ENCODE measurements around the gene CPNE1.
"Not testable (repeated sequence)": the region's sequence is repeated elsewhere in the genome, so short reads cannot be mapped to it uniquely, and the experiment has no call there.

Gene CPNE1

DNA sequence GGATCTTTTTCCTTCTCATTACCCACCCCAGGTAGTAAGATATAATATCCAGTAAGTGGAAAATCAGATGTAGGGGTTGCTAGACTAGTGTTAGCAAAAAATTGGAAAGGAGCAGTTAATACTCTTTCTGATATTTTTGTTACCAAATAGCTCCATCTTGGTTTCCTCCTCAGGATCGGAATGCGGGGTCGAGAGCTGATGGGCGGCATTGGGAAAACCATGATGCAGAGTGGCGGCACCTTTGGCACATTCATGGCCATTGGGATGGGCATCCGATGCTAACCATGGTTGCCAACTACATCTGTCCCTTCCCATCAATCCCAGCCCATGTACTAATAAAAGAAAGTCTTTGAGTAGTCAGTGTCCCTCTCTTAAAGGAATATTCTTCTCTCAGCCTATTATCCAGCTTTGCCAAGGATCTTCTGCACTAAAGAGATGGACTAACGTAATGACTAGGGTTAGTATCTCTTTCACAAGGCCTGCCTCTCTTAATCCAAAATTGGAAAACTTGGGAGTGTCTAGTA is 36.0 kb upstream of the CPNE1 start:
- H3K4me3 Mint-ChIP-seq, result peak overlapping the region; percentile 93
- no peaks in the 10 kb centered on the region for H3K9me3 Mint-ChIP-seq
- H3K27ac Mint-ChIP-seq, result peak overlapping the region; percentile 92
- H3K36me3 Mint-ChIP-seq, result peaks cover 25% of the 10 kb centered on the region
- H3K4me1 Mint-ChIP-seq, result peaks cover 32% of the 10 kb centered on the region
- H3K27me3 Mint-ChIP-seq, result no peaks in the 10 kb centered on the region
- ATAC-seq, result no peak

DNA sequence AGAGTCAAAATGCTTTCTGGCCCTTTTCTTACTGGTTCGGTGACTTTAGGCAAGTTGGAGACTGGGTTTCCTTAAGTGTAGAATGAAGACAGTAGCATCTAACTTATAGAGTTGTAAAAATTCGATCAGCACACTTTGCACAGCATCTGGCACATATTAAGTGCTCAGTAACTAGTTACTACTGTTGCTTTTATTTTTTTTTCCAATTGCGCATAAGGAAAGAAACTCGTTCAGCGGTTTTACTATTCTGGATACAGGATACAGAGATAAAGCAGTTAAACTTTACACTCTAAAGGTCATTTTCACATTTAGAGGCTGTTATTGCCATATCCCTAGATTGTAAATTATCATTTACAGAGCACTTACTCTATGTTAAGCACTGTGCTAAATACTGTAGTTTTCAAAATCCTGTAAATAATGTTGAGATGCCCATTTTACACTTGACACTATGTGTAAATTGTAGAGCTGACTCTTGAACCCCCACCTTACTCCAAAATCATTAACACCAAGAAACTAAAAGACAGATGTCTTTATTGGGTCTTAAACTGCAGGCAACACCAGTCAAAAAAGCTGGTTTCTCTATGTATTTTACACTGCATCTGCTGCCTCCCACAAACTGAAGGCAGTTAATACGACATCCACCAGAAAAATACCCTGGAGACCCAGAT is 35.4 kb upstream of the CPNE1 start:
- Mint-ChIP-seq H3K27me3 (no peaks in the 10 kb centered on the region), H3K4me3 (peak overlapping the region; percentile 93), H3K4me1 (peaks cover 32% of the 10 kb centered on the region), H3K9me3 (no peaks in the 10 kb centered on the region), H3K36me3 (peaks cover 29% of the 10 kb centered on the region), H3K27ac (peak overlapping the region; percentile 92)
- ATAC-seq, result no peak

DNA sequence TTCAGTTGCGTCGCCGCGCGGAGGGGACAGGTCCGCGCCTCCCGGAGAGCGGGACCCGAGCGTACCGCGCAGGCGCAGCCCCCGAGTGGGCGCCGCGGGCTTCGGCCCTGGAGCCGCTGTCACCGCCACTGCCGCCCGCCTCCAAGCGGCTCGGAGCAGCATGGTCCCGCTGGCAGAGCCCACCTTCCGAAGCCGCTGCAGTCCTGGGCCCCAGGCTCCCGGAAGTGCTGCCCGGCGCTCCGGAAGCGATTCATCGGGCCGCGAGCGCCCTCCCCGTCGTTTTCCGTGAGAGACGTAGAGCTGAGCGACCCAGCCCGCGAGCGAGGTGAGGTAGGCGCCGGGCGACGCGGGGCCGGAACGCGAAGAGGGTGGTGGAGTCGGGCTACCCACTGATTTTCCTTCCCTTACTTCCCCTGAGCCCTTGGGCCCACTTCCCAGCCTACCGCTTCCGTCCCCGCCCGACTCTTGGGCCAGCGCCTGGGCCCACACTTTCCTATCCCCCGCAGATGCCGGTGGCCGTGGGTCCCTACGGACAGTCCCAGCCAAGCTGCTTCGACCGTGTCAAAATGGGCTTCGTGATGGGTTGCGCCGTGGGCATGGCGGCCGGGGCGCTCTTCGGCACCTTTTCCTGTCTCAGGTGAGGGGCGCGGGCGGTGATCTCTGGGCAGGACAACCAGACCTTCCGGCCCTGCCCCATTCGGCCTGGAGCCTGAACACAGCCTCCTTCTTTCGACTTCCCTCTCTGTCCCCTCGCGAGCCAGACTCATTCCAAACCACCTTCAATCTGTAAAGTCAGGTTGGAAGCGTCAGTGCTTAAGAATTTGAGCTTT is 34.6 kb upstream of the CPNE1 start, which contains the start of the genes NFS1 and ROMO1:
Gene NFS1, minus strand, starts transcription at position 226 of the 830 bp plus-strand sequence. Its CDS starts 64 bp downstream, at position 162.
Gene ROMO1, plus strand, starts transcription at position 279 of the 830 bp plus-strand sequence. Its CDS starts 228 bp downstream, at position 507.
- Mint-ChIP-seq H3K27me3 (no peaks in the 10 kb centered on the region), H3K36me3 (peaks cover 26% of the 10 kb centered on the region), H3K27ac (peak within 1 kb of the TSS; percentile 92), H3K4me3 (peak within 1 kb of the TSS; percentile 93), H3K4me1 (peaks cover 32% of the 10 kb centered on the region), H3K9me3 (no peaks in the 10 kb centered on the region)
- ATAC-seq, result peak; percentile 97

DNA sequence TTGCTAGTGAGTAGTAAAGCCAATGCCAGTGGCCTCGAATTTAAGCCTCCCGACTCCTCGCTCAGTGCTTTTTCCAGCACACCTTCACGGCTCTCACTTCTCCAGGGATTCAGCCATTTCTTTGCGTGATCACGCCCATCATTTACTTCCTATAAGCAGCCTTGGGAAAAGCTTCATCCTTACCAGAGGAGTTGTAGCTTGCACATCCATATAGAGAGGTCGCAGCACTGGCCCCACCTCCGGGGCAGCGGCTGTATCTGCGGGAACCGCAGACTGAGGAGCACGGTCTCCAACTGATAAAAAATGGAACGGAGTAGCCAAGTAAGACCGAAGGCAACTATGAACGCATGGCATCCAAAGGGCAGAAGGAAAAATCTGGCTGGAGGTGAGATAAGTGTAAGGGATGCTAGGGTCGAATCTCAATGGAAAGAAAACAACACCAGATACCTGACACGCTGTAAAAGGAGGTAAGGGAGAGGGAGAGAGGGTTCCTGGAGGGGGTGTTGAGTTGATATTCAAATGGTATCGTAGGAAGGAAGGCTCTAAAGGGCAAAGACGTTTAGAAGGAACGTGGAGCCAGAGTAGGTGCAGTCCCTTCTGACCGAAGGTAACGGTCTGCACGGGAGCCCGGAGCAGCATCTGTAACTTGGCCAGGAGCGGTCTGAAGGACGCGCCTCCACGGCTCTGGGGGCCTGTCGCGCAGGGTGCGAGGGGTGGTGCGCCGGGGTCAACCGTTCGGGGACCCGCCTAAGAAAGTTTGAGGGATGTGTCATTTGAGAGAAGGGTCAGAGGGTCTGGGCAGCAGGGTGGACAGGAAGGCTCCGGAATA is 33.8 kb upstream of the CPNE1 start:
- Mint-ChIP-seq H3K27ac (peak overlapping the region; percentile 92), H3K4me1 (peaks cover 32% of the 10 kb centered on the region), H3K9me3 (no peaks in the 10 kb centered on the region), H3K4me3 (peak overlapping the region; percentile 93), H3K36me3 (peaks cover 18% of the 10 kb centered on the region), H3K27me3 (no peaks in the 10 kb centered on the region)
- ATAC-seq, result peak; percentile 69

DNA sequence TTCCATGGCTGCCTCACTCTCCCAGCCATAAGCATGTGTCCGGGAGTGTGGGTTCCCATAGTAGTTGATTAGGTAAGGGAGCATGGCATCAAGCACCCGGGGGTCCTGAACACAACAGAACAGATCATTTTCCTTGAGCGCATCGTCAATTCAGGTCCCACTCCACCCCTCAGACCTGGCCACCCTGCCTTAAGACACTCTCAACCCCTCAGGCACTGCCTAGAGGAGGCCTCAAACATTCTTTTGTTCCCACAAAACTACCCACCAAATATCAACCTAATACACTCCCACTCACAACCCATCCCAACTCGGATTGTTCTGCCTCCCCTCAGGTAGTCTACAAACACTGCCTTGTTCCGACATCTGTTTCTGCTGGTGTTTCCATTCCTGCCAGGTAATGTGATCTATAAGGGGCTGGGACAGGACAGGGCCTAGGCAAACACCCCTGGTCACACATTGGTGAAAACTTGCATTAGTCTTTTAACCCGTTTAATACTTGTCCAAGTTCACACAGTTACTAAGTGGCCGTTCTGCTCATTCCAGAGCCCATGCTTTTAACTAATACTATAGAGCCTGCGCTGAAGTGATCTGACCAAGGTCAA is 33.1 kb upstream of the CPNE1 start:
- peaks cover 32% of the 10 kb centered on the region for H3K4me1 Mint-ChIP-seq
- H3K27me3 Mint-ChIP-seq, result no peaks in the 10 kb centered on the region
- peak overlapping the region; percentile 93 for H3K4me3 Mint-ChIP-seq
- peak overlapping the region; percentile 92 for H3K27ac Mint-ChIP-seq
- no peaks in the 10 kb centered on the region for H3K9me3 Mint-ChIP-seq
- no peak for ATAC-seq
- peaks cover 18% of the 10 kb centered on the region for H3K36me3 Mint-ChIP-seq

DNA sequence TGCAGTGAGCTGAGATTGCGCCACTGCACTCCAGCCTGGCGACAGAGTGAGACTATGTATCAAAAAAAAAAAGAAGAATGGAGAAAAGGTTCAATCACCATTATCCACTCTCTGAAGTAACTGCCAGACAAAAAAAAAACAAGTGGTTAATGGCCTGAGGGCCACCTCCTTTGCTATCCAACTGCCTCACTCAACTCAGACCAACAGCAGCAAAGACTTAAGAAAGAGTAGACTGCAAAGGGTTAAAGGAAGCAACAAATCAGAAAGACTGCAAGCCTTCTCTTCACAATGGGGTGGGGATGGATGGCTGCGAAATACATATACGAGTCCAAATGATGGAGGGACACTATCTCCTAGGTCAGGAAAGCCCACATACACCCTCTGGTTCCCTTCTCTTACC is 31.3 kb upstream of the CPNE1 start:
- H3K27me3 Mint-ChIP-seq, result no peaks in the 10 kb centered on the region
- H3K4me3 Mint-ChIP-seq, result no peak overlapping the region
- H3K36me3 Mint-ChIP-seq, result peaks cover 16% of the 10 kb centered on the region
- no peak overlapping the region for H3K27ac Mint-ChIP-seq
- ATAC-seq, result no peak
- no peaks in the 10 kb centered on the region for H3K9me3 Mint-ChIP-seq
- H3K4me1 Mint-ChIP-seq, result peaks cover 30% of the 10 kb centered on the region

DNA sequence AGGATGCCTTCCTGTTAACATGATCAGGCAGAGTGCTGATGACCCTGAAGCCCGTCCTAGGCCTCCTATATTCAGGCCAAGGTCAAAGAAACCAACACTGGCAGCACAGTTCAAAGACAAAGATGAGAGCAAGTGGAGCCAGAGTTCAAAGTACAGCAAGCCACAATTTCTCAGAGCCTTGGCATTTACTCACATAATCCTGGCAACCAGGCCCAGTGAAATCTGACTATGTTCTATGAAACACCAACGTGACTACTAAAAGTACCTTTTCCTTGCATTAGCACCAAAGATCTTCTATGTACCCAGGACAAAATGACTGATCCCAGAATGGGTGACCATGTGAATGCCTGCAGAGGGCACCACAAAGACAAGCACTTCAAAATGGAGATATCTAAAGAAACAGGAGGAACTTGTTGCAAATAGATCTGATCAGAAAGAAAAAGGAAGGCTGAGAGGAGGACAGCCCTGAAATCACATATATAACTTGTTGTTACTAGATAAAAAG is 30.6 kb upstream of the CPNE1 start:
- H3K27me3 Mint-ChIP-seq, result no peaks in the 10 kb centered on the region
- no peak overlapping the region for H3K27ac Mint-ChIP-seq
- H3K36me3 Mint-ChIP-seq, result peaks cover 21% of the 10 kb centered on the region
- no peak overlapping the region for H3K4me3 Mint-ChIP-seq
- no peak for ATAC-seq
- H3K4me1 Mint-ChIP-seq, result peaks cover 23% of the 10 kb centered on the region
- H3K9me3 Mint-ChIP-seq, result no peaks in the 10 kb centered on the region

DNA sequence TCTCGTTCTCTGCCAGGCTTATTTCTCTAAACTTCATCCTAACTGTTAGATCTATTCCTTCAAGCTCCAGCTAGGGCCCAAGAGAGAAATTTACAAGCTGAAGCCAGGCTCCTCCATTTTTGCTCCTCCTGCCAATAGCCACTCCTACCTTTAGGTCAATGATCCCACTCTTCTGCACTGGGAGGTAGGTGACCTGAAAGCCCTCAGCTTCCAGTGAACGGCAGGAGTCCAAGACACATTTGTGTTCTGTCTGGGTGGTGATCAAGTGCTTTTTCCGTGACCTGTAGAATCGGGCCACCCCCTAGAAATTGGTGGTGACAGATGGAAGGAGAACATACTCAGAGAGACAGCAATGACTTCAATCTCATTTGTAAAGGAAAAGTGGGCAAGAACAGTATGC is 25.6 kb upstream of the CPNE1 start:
- no peak for ATAC-seq
- Mint-ChIP-seq H3K27me3 (no peaks in the 10 kb centered on the region), H3K4me1 (no peaks in the 10 kb centered on the region), H3K36me3 (peaks cover 48% of the 10 kb centered on the region), H3K27ac (no peak overlapping the region), H3K4me3 (no peak overlapping the region), H3K9me3 (peaks cover 3% of the 10 kb centered on the region)

DNA sequence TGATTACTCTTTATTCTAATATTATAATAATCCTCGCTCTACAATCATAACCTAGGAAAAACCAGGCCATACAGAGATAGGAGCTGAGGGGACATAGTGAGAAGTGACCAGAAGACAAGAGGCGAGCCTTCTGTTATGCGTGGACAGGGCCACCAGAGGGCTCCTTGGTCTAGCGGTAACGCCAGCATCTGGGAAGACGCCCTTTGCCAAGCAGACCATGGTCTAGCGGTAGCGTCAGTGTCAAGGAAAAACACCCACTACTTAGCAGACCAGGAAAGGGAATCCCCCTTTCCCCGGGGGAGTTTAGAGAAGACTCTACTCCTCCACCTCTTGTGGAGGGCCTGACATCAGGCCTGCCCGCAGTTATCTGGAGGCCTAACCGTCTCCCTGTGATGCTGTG is 22.2 kb upstream of the CPNE1 start:
- not testable (repeated sequence) for H3K27me3 Mint-ChIP-seq, H3K4me1 Mint-ChIP-seq, H3K9me3 Mint-ChIP-seq, H3K4me3 Mint-ChIP-seq, H3K27ac Mint-ChIP-seq, ATAC-seq
- peaks cover 37% of the 10 kb centered on the region for H3K36me3 Mint-ChIP-seq

DNA sequence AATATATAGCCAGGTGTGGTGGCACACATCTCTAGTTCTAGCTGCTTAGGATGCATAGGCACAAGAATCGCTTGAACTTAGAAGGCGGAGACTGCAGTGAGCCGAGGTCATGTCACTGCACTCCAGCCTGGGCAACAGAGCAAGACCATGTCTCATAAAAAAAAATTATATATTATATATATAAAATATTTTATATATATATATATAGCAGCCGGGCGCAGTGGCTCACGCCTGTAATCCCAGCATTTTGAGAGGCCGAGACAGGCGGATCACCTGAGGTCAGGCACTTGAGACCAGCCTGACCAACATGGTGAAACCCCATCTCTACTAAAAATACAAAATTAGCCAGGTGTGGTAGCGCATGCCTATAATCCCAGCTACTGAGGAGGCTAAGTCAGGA is 20.7 kb upstream of the CPNE1 start:
- not testable (repeated sequence) for ATAC-seq, H3K4me3 Mint-ChIP-seq, H3K27me3 Mint-ChIP-seq, H3K4me1 Mint-ChIP-seq, H3K27ac Mint-ChIP-seq, H3K9me3 Mint-ChIP-seq
- peaks cover 34% of the 10 kb centered on the region for H3K36me3 Mint-ChIP-seq

DNA sequence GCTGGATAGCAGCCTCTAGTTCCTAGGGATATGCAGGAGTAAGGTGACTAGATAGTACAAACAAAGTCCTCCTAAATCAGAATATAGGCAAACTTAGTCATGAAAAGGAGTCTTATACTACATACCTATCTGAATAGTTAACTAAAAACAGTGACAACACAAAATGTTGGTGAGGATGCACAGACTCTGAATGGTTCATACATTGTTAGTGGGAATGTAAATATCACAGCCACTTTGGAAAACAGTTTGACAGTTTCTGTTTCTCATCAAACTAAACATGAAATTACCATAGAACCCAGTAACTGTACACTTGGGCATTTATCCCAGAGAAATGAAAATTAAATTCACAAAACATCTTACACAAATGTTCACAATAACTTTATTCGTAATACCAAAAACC is 17.3 kb upstream of the CPNE1 start:
- peak overlapping the region; percentile 77 for H3K27ac Mint-ChIP-seq
- peaks cover 10% of the 10 kb centered on the region for H3K36me3 Mint-ChIP-seq
- peaks cover 16% of the 10 kb centered on the region for H3K4me1 Mint-ChIP-seq
- no peak overlapping the region for H3K4me3 Mint-ChIP-seq
- no peaks in the 10 kb centered on the region for H3K27me3 Mint-ChIP-seq
- no peaks in the 10 kb centered on the region for H3K9me3 Mint-ChIP-seq
- ATAC-seq, result no peak

DNA sequence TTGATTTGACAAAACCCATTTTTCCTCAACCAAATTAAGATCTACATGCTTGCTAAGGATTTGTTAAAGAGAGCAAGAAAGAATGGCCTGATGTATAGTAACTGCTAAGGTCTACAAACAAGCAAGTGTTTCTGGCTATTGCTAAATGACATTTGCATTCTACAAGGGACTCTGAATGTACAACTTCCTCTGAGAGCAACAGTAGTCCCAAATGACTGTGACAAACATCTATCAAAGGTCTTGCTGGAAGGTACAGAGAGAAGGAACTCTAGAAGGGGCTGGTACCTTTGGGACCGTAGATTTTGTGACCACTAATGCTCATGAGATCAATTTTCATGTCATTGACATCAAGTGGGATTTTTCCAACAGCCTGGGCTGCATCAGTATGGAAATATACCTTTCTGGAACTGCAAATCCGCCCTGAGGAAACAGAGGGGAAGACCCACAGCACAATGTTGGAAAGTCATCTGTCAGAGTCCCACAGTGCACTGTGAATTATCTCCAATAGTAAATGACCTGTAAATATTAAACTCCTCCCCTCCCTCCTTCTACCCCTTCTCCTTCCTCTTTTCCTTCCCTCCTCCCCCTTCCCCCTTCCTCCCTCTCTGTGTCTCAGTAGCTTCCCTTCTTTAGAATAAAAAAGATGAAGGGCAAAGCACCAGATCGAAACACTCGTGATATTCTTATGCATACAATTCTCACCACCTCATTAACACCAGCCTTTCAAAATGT is 15.9 kb upstream of the CPNE1 start:
- peak; percentile 88 for ATAC-seq

DNA sequence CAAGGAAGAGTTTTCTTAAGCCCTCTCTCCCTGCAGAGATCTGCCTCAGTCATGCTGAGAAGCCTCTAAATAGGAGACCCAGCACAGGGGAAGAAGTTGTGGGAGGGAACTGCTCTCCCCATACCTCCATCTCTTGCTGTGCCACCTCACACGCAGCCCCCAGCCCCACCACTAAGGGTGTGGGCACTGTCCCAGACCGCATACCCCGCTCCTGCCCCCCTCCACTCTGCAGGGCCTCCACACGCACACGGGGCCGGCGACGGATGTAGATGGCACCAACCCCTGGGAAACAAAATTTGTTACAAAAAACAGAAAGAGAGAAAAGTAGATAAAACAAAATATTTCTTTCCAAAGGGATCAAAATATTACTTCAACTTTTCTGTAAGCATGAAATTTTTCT is 10.2 kb upstream of the CPNE1 start:
- H3K27me3 Mint-ChIP-seq, result no peaks in the 10 kb centered on the region
- no peak overlapping the region for H3K27ac Mint-ChIP-seq

More for the DNA sequence above, 15.9 kb upstream of the CPNE1 start:
- H3K9me3 Mint-ChIP-seq, result no peaks in the 10 kb centered on the region
- H3K27ac Mint-ChIP-seq, result peak overlapping the region; percentile 77
- peaks cover 16% of the 10 kb centered on the region for H3K4me1 Mint-ChIP-seq
- no peaks in the 10 kb centered on the region for H3K36me3 Mint-ChIP-seq
- H3K27me3 Mint-ChIP-seq, result no peaks in the 10 kb centered on the region
- no peak overlapping the region for H3K4me3 Mint-ChIP-seq

DNA sequence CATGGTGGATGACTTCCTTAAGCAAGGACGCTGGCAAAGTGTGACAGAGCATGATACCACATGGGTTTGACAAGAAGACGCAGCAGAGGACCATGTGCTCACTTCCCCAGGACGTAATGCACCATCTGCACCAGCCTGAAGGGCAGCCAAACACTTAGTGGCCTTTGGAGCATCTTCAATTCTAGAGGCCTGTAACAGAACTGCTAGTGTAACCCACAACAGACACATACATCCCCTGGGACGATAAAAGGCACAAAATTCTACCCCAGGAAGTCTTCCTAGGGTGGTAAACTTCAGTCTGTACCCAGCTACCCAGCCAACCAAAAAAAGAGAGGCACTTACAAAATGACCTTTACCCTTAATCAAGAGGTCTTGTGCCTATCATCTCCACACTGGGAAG is 9.2 kb upstream of the CPNE1 start:
- no peaks in the 10 kb centered on the region for H3K4me1 Mint-ChIP-seq
- H3K27me3 Mint-ChIP-seq, result no peaks in the 10 kb centered on the region
- peaks cover 53% of the 10 kb centered on the region for H3K36me3 Mint-ChIP-seq
- H3K9me3 Mint-ChIP-seq, result no peaks in the 10 kb centered on the region
- no peak overlapping the region for H3K27ac Mint-ChIP-seq
- H3K4me3 Mint-ChIP-seq, result no peak overlapping the region
- ATAC-seq, result no peak

More for the DNA sequence above, 10.2 kb upstream of the CPNE1 start:
- Mint-ChIP-seq H3K36me3 (peaks cover 42% of the 10 kb centered on the region), H3K9me3 (no peaks in the 10 kb centered on the region), H3K4me1 (peaks cover 2% of the 10 kb centered on the region), H3K4me3 (no peak overlapping the region)
- no peak for ATAC-seq

All from stimulated activated memory B cell treated with anti-CD40 and anti-IgM and Interleukin-4, amounts not matched to agents 10 μg/mL and 1 μg/mL and 100 μg/mL, for 72 hours (primary cell).